ENCODE data around the gene SNX18. TPM values are rescaled to one million over a fixed set of nuclear protein-coding genes. Genes with fewer than 3 reads are reported as not detected.

The SNX18 gene
- total RNA-seq, 4 donors from 2014 or later, result 50.4 to 89.4 (median 72.8) TPM

- TF ChIP-seq CTCF (IDR thresholded peaks at IDR 0.05) (no peak), POLR2A (IDR thresholded peaks at IDR 0.05) (no peak)
- no peaks in the 10 kb centered on the region for H3K9me3 ChIP-seq
- H3K4me1 ChIP-seq, result no peaks in the 10 kb centered on the region
- DNase-seq, result no peak
- 83 to 96% methylated on average over 1 of the region's 1 CpG for WGBS, 2 donors
- intact Hi-C loops (cut with DNase I), result loop anchor here (10.0 kb wide), 1 partner anchor 247 kb away; no protein-coding TSS in a partner anchor
- H3K36me3 ChIP-seq, result no peaks in the 10 kb centered on the region
- H3K4me3 ChIP-seq (replicated peaks in 1 of 3), result no peak overlapping the region
- H3K27ac ChIP-seq, result no peak overlapping the region
- H3K27me3 ChIP-seq, result no peaks in the 10 kb centered on the region
Observed at GRCh38 chr5:54491326-54491725, 26.2 kb upstream of the SNX18 start.

- no peak overlapping the region for H3K27ac ChIP-seq
- H3K27me3 ChIP-seq, result no peaks in the 10 kb centered on the region
- no peak for TF ChIP-seq CTCF (IDR thresholded peaks at IDR 0.05)
- no peak for TF ChIP-seq POLR2A (IDR thresholded peaks at IDR 0.05)
Observed at GRCh38 chr5:54492178-54492577, 25.4 kb upstream of the SNX18 start.

GRCh38 chr5:54495027-54495426 lies 22.5 kb upstream of the SNX18 start:
- H3K27me3 ChIP-seq, result no peaks in the 10 kb centered on the region
- intact Hi-C loops (cut with DNase I), result loop anchor here (10.0 kb wide), 1 partner anchor 250 kb away; no protein-coding TSS in a partner anchor

More at GRCh38 chr5:54492178-54492577, 25.4 kb upstream of the SNX18 start:
- no peak for DNase-seq
- Histone ChIP-seq H3K36me3 (no peaks in the 10 kb centered on the region), H3K4me1 (no peaks in the 10 kb centered on the region), H3K9me3 (no peaks in the 10 kb centered on the region), H3K4me3 (replicated peaks in 1 of 3) (no peak overlapping the region)
- 51 to 60% methylated on average over 2 of the region's 2 CpGs for WGBS, 2 donors
- intact Hi-C loops (cut with DNase I), result loop anchor here (10.0 kb wide), 1 partner anchor 247 kb away; no protein-coding TSS in a partner anchor

GRCh38 chr5:54514291-54514690 lies 3.3 kb upstream of the SNX18 start:
- no peaks in the 10 kb centered on the region for H3K27me3 ChIP-seq
- H3K9me3 ChIP-seq, result no peaks in the 10 kb centered on the region
- no peaks in the 10 kb centered on the region for H3K36me3 ChIP-seq
- DNase-seq, result peak; percentile 62 to 63
- peak overlapping the region in 2 of 3 donors; percentile 58 to 69 for H3K27ac ChIP-seq
- H3K4me1 ChIP-seq, result peaks cover 15 to 32% of the 10 kb centered on the region in 2 donors
- intact Hi-C loops (cut with DNase I), result no loop called here
- no peak for TF ChIP-seq POLR2A (IDR thresholded peaks at IDR 0.05)
- peak in 3 of 6 experiments; percentile 25 to 49 (median 35) for TF ChIP-seq CTCF (IDR thresholded peaks at IDR 0.05)
- H3K4me3 ChIP-seq (replicated peaks in 1 of 3), result no peak overlapping the region
- 6 to 12% methylated on average over 4 of the region's 4 CpGs for WGBS, 2 donors

More at GRCh38 chr5:54495027-54495426, 22.5 kb upstream of the SNX18 start:
- H3K4me1 ChIP-seq, result no peaks in the 10 kb centered on the region
- no peaks in the 10 kb centered on the region for H3K36me3 ChIP-seq
- TF ChIP-seq POLR2A (IDR thresholded peaks at IDR 0.05), result no peak
- no peak for TF ChIP-seq CTCF (IDR thresholded peaks at IDR 0.05)
- no peak for DNase-seq
- H3K4me3 ChIP-seq (replicated peaks in 1 of 3), result no peak overlapping the region
- no peaks in the 10 kb centered on the region for H3K9me3 ChIP-seq
- no peak overlapping the region for H3K27ac ChIP-seq

- DNase-seq, result peak; percentile 46 to 59
- Histone ChIP-seq H3K27ac (peak overlapping the region in 2 of 3 donors; percentile 58 to 69), H3K27me3 (no peaks in the 10 kb centered on the region), H3K4me1 (peaks cover 19 to 33% of the 10 kb centered on the region in 2 donors), H3K9me3 (no peaks in the 10 kb centered on the region), H3K4me3 (replicated peaks in 1 of 3) (no peak overlapping the region), H3K36me3 (no peaks in the 10 kb centered on the region)
- 59 to 63% methylated on average over 8 of the region's 8 CpGs for WGBS, 2 donors
- intact Hi-C loops (cut with DNase I), result loop anchor here (5.0 kb wide), 2 partner anchors 252 to 352 kb away; no protein-coding TSS in a partner anchor
- TF ChIP-seq CTCF (IDR thresholded peaks at IDR 0.05), result no peak
- no peak for TF ChIP-seq POLR2A (IDR thresholded peaks at IDR 0.05)
Observed at GRCh38 chr5:54514841-54515432, 2.6 kb upstream of the SNX18 start.

Measured in thyroid gland (tissue), 4 donors.